B cell (primary cell): Measurements from ENCODE around the gene PSMF1. TPM values are rescaled to one million over a fixed set of nuclear protein-coding genes. Genes with fewer than 3 reads are reported as not detected.

ENCODE experiments used
- ATAC-seq: fragments of 200-7000 bp; cut with Tn5 transposase; one replicate; pipeline ENCODE4 v1.10.0; 2021; ENCODE audit warnings: low read depth, mild to moderate bottlenecking, moderate number of reproducible peaks, moderate library complexity
- CTCF ChIA-PET: fragments of 350-600 bp; sonication (Branson Sonifier 250); formaldehyde crosslinking; loops from one replicate; lab custom pipeline; 2021; ENCODE audit warnings: antibody characterized with exemption, inconsistent platforms; lab: Charles Lee
- POLR2A ChIA-PET: fragments of 350-600 bp; sonication (Branson Sonifier 250); formaldehyde crosslinking; loops from one replicate; lab custom pipeline; 2021; ENCODE audit warnings: antibody characterized with exemption; lab: Charles Lee
- DNase-seq: peaks from one replicate; pipeline ENCODE4 v3.0.0; 2013
- H2AFZ ChIP-seq: 2 replicates; pipeline ENCODE4 v1.6.1; 2012; ENCODE audit warnings: mild to moderate bottlenecking, low read depth, low read length; ENCODE audit not compliant: insufficient read depth, poor library complexity, severe bottlenecking
- H3K27ac ChIP-seq, 2 donors: 1 replicate in 1 of 2; 2 replicates in 1 of 2; pipeline ENCODE4 v1.5.1; 2012 to 2013; ENCODE audit warnings: low read length in 2 of 2, mild to moderate bottlenecking in 2 of 2, moderate library complexity in 1 of 2
- H3K27me3 ChIP-seq, 4 experiments: fragments of 200-600 bp in 1 of 4; sonication (generic) in 1 of 4; replicated peaks in 1 of 4; 1 replicate in 2 of 4; 2 replicates in 2 of 4; pipeline versions ENCODE4 v1.6.1 to v1.7.0; 2013 to 2016; ENCODE audit warnings: low read length in 3 of 4, mild to moderate bottlenecking in 2 of 4, mixed read lengths in 1 of 4, moderate library complexity in 1 of 4; ENCODE audit not compliant: insufficient read depth in 4 of 4, control insufficient read depth in 3 of 4; ENCODE audit errors: control extremely low read depth in 1 of 4
- H3K36me3 ChIP-seq, 2 experiments: replicated peaks in 1 of 2; 1 replicate in 1 of 2; 2 replicates in 1 of 2; pipeline versions ENCODE4 v1.6.1 to v1.7.1; 2013; ENCODE audit warnings: low read length in 1 of 2; ENCODE audit not compliant: insufficient read depth in 2 of 2, control insufficient read depth in 1 of 2; ENCODE audit errors: control extremely low read depth in 1 of 2, extremely low read depth in 1 of 2
- H3K4me1 ChIP-seq, 2 donors: fragments of 200-600 bp in 1 of 2; sonication (generic) in 1 of 2; 1 replicate in 1 of 2; 2 replicates in 1 of 2; pipeline versions ENCODE4 v1.5.1 to v1.6.1; 2013 to 2017; ENCODE audit warnings: low read length in 2 of 2; ENCODE audit not compliant: control insufficient read depth in 2 of 2, insufficient read depth in 2 of 2
- H3K4me2 ChIP-seq: replicated peaks from 2 replicates; pipeline ENCODE3; 2012; ENCODE audit warnings: mild to moderate bottlenecking, low read depth, low read length; ENCODE audit not compliant: poor library complexity, severe bottlenecking
- H3K4me3 ChIP-seq, 5 experiments: fragments of 200-600 bp in 1 of 5; sonication (generic) in 1 of 5; 1 replicate in 3 of 5; 2 replicates in 2 of 5; pipeline versions ENCODE4 v1.5.1 to v1.7.0; 2011 to 2016; ENCODE audit warnings: low read length in 4 of 5, mild to moderate bottlenecking in 4 of 5, low read depth in 2 of 5, control low read depth in 1 of 5, moderate library complexity in 1 of 5; ENCODE audit not compliant: insufficient read depth in 1 of 5; ENCODE audit errors: control extremely low read depth in 1 of 5, extremely low read depth in 1 of 5
- H3K79me2 ChIP-seq: fragments of 200-600 bp; sonication (generic); one replicate; pipeline ENCODE4 v1.6.0; 2016; ENCODE audit warnings: low read length; ENCODE audit not compliant: control insufficient read depth, insufficient read depth
- H3K9ac ChIP-seq: fragments of 200-600 bp; sonication (generic); 2 replicates; pipeline ENCODE4 v1.6.1; 2017; ENCODE audit warnings: mild to moderate bottlenecking, low read length, moderate library complexity
- H3K9me3 ChIP-seq, 3 donors: one replicate each; pipeline versions ENCODE4 v1.6.1 to v1.7.1; 2013; ENCODE audit warnings: low read length in 2 of 3; ENCODE audit not compliant: control insufficient read depth in 2 of 3, insufficient read depth in 1 of 3; ENCODE audit errors: control extremely low read depth in 1 of 3
- H4K20me1 ChIP-seq: 2 replicates; pipeline ENCODE4 v1.6.0; 2012; ENCODE audit warnings: mild to moderate bottlenecking, low read length; ENCODE audit not compliant: insufficient read depth, control insufficient read depth, poor library complexity, severe bottlenecking
- H3K27ac Mint-ChIP-seq: one replicate; pipeline ENCODE4 v1.8.0; 2021; ENCODE audit warnings: mixed read lengths
- H3K27me3 Mint-ChIP-seq: one replicate; pipeline ENCODE4 v1.8.0; 2021; ENCODE audit warnings: mixed read lengths
- H3K4me1 Mint-ChIP-seq: one replicate; pipeline ENCODE4 v1.8.0; 2021; ENCODE audit warnings: mixed read lengths
- H3K4me3 Mint-ChIP-seq: one replicate; pipeline ENCODE4 v1.8.0; 2021; ENCODE audit warnings: mixed read lengths
- H3K9me3 Mint-ChIP-seq: one replicate; pipeline ENCODE4 v1.8.0; 2022; ENCODE audit warnings: mixed read lengths; ENCODE audit not compliant: insufficient read depth
- CTCF ChIP-seq: fragments of 200-600 bp; IDR thresholded peaks from one replicate; pipeline ENCODE4 v1.8.0; 2022; ENCODE audit warnings: antibody characterized with exemption, mild to moderate bottlenecking
- EZH2 ChIP-seq: IDR thresholded peaks from 2 replicates; pipeline ENCODE4 v1.6.1; 2012; ENCODE audit warnings: borderline replicate concordance, low read depth, mild to moderate bottlenecking, moderate library complexity, low read length; ENCODE audit not compliant: insufficient read depth, poor library complexity, severe bottlenecking
- WGBS: methylation state at CpG from one replicate; pipeline ENCODE4 v1.1.5; 2013; ENCODE audit warnings: missing lambda C conversion rate; ENCODE audit not compliant: insufficient coverage; 5-methylcytosine and 5-hydroxymethylcytosine counted together
- intact Hi-C: fragments of 100-400 bp; cut with micrococcal nuclease; formaldehyde crosslinking; loops from one replicate; pipeline ENCODE4 v1.10.0; 2022
- polyA plus RNA-seq: library from polyadenylated mRNA; depleted of rRNA; stranded (reverse); fragments of >200 nt; gene quantifications from 2 replicates; pipeline ENCODE4 v1.2.3, GENCODE V29; 2012
- total RNA-seq, 2 donors: library from RNA; stranded (reverse); fragments of 120-200 nt in 1 of 2; gene quantifications; 1 replicate in 1 of 2; 2 replicates in 1 of 2; pipeline versions ENCODE4 v1.2.3 to v1.2.4, GENCODE V29; 2013 to 2022

The PSMF1 gene
- total and polyA plus RNA-seq, 2 donors (not counting 1 experiment from before 2014, with no cell fraction given) = 113 to 132 TPM

GRCh38 chr20:1102016-1102415 is 16.4 kb upstream of the PSMF1 start:
- Mint-ChIP-seq H3K4me1 (no peaks in the 10 kb centered on the region), H3K9me3 (peaks cover 6% of the 10 kb centered on the region), H3K27me3 (no peaks in the 10 kb centered on the region), H3K4me3 (no peak overlapping the region), H3K27ac (no peak overlapping the region)
- Histone ChIP-seq H3K4me2 (no peak overlapping the region), H3K27me3 (no peaks in the 10 kb centered on the region), H3K36me3 (no peaks in the 10 kb centered on the region), H3K4me1 (no peaks in the 10 kb centered on the region), H3K27ac (no peak overlapping the region), H3K9me3 (peaks cover 3 to 22% (median 10%) of the 10 kb centered on the region in 3 donors), H3K79me2 (no peaks in the 10 kb centered on the region), H4K20me1 (no peaks in the 10 kb centered on the region), H3K9ac (no peak overlapping the region), H3K4me3 (no peak overlapping the region), H2AFZ (no peak overlapping the region)
- ATAC-seq = no peak
- TF ChIP-seq EZH2 = no peak
- TF ChIP-seq CTCF = no peak
- CTCF ChIA-PET = no interaction called here
- POLR2A ChIA-PET = no interaction called here
- no peak for DNase-seq
- intact Hi-C loops = no loop called here

- Mint-ChIP-seq H3K9me3 (peaks cover 6% of the 10 kb centered on the region), H3K27ac (no peak overlapping the region), H3K4me1 (peaks cover 2% of the 10 kb centered on the region), H3K4me3 (no peak overlapping the region), H3K27me3 (no peaks in the 10 kb centered on the region)
- Histone ChIP-seq H3K9ac (no peak overlapping the region), H3K9me3 (peaks cover 3 to 13% (median 10%) of the 10 kb centered on the region in 3 donors), H3K36me3 (no peaks in the 10 kb centered on the region), H2AFZ (no peak overlapping the region), H3K4me1 (peaks cover 0 to 4% of the 10 kb centered on the region in 2 donors), H3K27ac (no peak overlapping the region), H4K20me1 (no peaks in the 10 kb centered on the region), H3K4me2 (no peak overlapping the region), H3K4me3 (no peak overlapping the region), H3K27me3 (peaks cover 0 to 6% (median 0%) of the 10 kb centered on the region in 4 experiments), H3K79me2 (no peaks in the 10 kb centered on the region)
- ChIA-PET POLR2A (no interaction called here), CTCF (interaction anchor here (0.6 kb wide), 1 partner anchor 10 kb away, joined by 3 read pairs; no protein-coding TSS in a partner anchor)
- intact Hi-C loops = no loop called here
- no peak for DNase-seq
- 90% methylated on average over 3 of the region's 3 CpGs for WGBS
- TF ChIP-seq CTCF = no peak
- no peak for ATAC-seq
Observed at GRCh38 chr20:1103751-1104150, 14.7 kb upstream of the PSMF1 start.
